ENCODE results near the gene EMILIN2. TPM values are rescaled to one million over a fixed set of nuclear protein-coding genes. Genes with fewer than 3 reads are reported as not detected.

Gene EMILIN2
- total RNA-seq, 1 experiment from 2014 or later: 20.0 TPM

GRCh38 chr18:2903006-2903405 is 56.2 kb downstream of the EMILIN2 start:
- Histone ChIP-seq H3K23ac (ENCODE audit: insufficient read length, low read depth, low read length) (no peak overlapping the region), H2BK120ac (ENCODE audit: low read depth, low read length, poor library complexity, severe bottlenecking) (no peak overlapping the region), H3K79me1 (ENCODE audit: insufficient read depth, low read depth, low read length, poor library complexity, severe bottlenecking) (no peaks in the 10 kb centered on the region), H2BK12ac (ENCODE audit: insufficient read length, low read depth, low read length) (no peak overlapping the region), H2BK5ac (ENCODE audit: insufficient read length, low read length) (no peak overlapping the region), H3K56ac (ENCODE audit: insufficient read length, low read depth, low read length) (no peak overlapping the region), H2AK5ac (ENCODE audit: insufficient read length, low read length) (no peak overlapping the region), H3K4me1 (ENCODE audit: insufficient read depth, low read length) (no peaks in the 10 kb centered on the region), H3K79me2 (ENCODE audit: insufficient read depth, low read length) (no peaks in the 10 kb centered on the region), H3K27me3 (ENCODE audit: insufficient read depth, low read length) (no peaks in the 10 kb centered on the region), H3K9ac (ENCODE audit: extremely low read depth, insufficient read length, low read length) (no peak overlapping the region), H2BK20ac (ENCODE audit: low read depth, low read length, poor library complexity, severe bottlenecking) (no peak overlapping the region), H2AFZ (ENCODE audit: low read length) (no peak overlapping the region), H3K27ac (ENCODE audit: insufficient read length, low read depth, low read length) (no peak overlapping the region), H2BK15ac (ENCODE audit: low read depth, low read length) (no peak overlapping the region), H3K4ac (ENCODE audit: low read depth, low read length) (no peak overlapping the region), H3K23me2 (ENCODE audit: insufficient read length, low read depth, low read length, poor library complexity, severe bottlenecking) (peaks cover 5% of the 10 kb centered on the region), H3K14ac (ENCODE audit: insufficient read depth, low read length) (no peak overlapping the region), H3K18ac (ENCODE audit: insufficient read length, low read depth, low read length) (no peak overlapping the region), H4K20me1 (ENCODE audit: control insufficient read depth, insufficient read depth, insufficient read length) (no peaks in the 10 kb centered on the region), H4K5ac (ENCODE audit: insufficient read length, low read depth, low read length) (no peak overlapping the region), H3K9me3 (ENCODE audit: control insufficient read depth, low read depth, low read length) (no peaks in the 10 kb centered on the region), H4K8ac (replicated peaks; ENCODE audit: insufficient read length, low read depth, low read length) (no peak overlapping the region), H4K91ac (ENCODE audit: insufficient read length, low read depth, low read length) (no peak overlapping the region), H3K4me2 (ENCODE audit: insufficient read depth, insufficient read length, low read length) (no peak overlapping the region), H3T11ph (ENCODE audit: low read length) (no peak overlapping the region)
- Mint-ChIP-seq H3K36me3 (ENCODE audit: insufficient read depth in 1 of 3, low read depth in 3 of 3) (peaks cover 0 to 5% (median 0%) of the 10 kb centered on the region in 3 experiments; a peak in 3 of 7 replicates), H3K9me3 (no peaks in the 10 kb centered on the region; a peak in 1 of 5 replicates), H3K4me3 (no peak overlapping the region), H3K4me1 (peaks cover 17 to 22% of the 10 kb centered on the region in 2 experiments), H3K27ac (no peak overlapping the region), H3K27me3 (ENCODE audit: low read depth) (peaks cover 3% of the 10 kb centered on the region; the same call in 1 of the 2 replicates)
- TF ChIP-seq, protein P1, sequence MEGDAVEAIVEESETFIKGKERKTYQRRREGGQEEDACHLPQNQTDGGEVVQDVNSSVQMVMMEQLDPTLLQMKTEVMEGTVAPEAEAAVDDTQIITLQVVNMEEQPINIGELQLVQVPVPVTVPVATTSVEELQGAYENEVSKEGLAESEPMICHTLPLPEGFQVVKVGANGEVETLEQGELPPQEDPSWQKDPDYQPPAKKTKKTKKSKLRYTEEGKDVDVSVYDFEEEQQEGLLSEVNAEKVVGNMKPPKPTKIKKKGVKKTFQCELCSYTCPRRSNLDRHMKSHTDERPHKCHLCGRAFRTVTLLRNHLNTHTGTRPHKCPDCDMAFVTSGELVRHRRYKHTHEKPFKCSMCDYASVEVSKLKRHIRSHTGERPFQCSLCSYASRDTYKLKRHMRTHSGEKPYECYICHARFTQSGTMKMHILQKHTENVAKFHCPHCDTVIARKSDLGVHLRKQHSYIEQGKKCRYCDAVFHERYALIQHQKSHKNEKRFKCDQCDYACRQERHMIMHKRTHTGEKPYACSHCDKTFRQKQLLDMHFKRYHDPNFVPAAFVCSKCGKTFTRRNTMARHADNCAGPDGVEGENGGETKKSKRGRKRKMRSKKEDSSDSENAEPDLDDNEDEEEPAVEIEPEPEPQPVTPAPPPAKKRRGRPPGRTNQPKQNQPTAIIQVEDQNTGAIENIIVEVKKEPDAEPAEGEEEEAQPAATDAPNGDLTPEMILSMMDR (conservative IDR thresholded peaks at IDR 0.05): no peak
- no peak for DNase-seq
- no CpG with 5 or more reads among the region's 5 CpGs for WGBS (ENCODE audit: extremely low coverage, insufficient read length, low lambda C conversion rate)
